AG08395 (cell line): Measurements from ENCODE around the gene MEGF11.
"Not testable (repeated sequence)": the region's sequence is repeated elsewhere in the genome, so short reads cannot be mapped to it uniquely, and the experiment has no call there.

Experiments
- DNase-seq: peaks from one replicate; pipeline ENCODE4 v3.0.0; 2012; ENCODE audit warnings: mixed read lengths, low spot score

MEGF11 gene

DNA sequence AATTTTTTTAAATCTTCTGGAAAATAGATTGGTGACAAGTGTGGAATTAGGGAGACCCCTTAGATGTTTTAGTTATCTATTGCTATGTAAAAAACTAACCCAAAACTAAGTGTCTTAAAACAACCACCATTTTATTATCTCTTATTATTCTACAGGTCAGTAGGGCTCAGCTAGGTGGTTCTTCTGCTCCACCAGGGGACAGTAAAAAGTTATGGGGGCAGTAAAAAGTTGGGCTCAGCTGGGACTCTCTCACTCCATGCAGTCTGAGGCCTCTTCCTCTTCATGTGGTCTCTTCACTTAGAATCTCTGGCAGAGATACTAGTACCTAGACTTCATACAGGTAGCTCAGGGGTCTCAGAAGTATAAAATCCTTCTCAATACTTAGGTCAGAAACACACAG is 21.8 kb upstream of the MEGF11 start:
- no peak for DNase-seq

DNA sequence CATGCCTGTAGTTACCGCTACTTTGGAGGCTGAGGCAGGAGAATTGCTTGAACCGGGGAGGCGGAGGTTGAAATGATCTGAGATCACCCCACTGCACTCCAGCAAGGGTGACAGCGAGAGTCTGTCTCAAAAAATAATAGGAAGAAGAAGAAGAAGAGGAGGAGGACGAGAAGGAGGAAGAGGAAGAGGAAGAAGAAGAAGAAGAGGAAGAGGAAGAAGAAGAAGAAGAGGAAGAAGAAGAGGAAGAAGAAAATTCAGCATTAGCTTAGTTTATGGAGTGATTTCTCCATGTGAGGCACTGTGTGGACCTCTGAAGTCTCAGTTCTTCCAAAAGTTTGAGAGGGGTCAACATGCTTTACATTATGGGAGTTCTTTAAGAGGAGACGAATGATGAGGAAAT is 17.4 kb upstream of the MEGF11 start:
- DNase-seq, result no peak

DNA sequence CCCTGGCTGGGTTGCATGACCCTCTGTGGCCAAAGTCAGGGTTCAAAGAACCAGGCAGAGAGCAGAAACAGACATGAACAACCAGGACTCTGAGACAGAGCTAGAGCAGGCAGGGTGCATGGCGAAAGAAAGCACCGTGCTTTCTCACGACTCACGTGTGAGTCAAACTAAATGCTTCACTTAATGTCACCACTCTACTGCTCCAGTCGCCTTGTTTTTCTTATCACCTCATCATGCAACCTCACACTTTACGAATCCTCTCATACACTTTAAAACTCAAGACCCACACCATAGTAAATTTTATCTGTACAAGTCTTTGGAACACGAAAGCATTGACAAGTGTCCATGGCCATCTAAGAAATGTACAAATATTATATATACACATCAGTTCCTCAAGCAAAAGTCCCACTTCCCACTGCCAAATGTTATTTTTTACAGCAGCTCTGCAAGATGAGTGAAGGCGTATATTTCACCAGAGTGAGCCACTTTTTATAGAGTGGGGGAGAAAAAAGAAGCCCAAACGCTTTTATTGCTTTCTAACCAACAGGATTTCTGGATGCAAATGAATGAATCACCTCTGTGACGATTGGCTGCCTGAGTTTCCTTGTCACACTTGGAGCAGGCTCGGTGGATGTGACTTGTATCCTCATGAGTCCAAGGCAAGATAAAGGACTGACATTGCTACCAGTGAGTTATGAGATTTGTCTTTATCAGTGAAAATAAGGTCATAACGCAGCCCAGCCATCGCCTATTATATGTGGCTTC is 16.0 kb upstream of the MEGF11 start:
- peak; percentile 72 for DNase-seq

DNA sequence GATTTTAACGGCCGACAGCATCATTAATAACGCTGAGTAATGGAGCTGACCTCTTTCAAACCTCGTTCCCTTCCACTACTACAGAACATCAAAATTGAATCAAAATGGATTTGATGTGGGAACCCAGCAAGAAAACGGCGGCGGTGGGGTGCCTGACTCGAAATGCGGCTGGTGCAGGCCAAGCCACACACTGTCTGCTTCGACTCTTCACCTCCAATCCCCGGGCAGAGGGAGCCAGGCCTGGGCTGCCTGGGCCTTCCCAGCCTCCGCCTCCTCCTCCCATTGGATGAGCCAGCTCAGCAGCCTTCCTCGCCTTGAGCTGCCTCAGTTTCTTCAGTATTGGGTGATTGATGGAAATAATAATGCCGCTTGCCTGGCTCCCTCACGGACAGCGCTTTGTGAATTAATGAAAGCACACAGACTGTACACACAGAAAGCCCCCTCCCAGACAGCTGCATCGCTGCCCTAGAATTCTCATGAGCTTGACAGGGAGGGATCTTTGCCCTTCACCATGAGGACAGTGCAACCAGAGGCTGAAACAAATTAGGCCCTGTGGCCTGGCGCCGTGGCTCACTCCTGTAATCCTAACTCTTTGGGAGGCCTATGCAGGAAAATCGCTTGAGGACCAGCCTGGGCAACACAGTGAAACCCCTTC is 11.4 kb upstream of the MEGF11 start:
- DNase-seq, result no peak

DNA sequence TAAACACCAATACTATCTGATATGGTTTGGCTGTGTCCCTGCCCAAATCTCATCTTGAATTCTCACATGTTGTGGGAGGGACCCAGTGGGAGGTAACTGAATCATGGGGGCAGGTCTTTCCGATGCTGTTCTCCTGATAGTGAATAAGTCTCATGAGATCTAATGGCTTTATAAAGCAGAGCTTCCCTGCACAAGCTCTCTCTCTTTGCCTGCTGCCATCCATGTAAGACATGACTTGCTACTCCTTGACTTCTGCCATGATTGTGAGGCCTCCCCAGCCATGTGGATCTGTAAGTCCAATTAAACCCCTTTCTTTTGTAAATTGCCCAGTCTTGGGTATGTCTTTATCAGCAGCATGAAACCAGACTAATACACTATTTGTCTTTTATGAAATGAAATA is 9.3 kb upstream of the MEGF11 start:
- DNase-seq, result not testable (repeated sequence)

DNA sequence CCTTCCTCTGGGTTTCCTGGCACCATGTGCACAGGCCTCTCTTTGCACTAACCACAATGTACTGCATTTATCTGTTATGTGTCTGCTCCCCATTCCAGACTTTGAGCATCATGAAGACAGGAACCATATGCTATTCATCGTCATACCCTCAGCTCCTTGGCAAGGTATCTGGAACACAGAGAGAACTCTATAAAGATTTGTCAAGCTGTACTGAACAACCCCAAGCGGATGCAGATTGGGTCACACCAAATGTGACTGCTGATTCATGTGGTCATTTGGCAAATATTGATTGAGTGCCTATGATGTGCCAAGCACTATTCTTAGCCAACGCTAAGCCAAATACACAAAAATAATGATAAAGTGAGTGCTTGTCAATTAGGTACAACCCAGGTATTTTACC is 7.5 kb upstream of the MEGF11 start:
- no peak for DNase-seq

DNA sequence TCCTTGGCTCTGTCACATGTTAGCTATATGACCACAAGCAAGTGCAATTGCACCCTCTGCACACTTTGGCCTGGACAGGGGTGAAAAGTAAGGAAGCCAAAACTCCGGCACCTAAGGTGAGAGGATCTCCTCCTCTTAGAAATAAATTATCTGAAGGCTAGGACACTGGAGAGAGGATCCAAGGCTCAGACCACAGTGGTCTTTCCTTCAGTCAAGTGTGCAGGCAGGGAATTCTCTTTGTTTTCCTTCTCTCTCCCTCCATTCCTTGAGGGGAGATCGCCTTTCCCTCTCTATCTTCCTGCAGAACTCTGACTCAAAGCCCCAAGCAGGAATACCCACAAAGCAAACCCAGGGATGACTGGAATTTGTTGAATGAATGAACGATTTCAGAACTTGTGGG is 3.1 kb upstream of the MEGF11 start:
- no peak for DNase-seq

DNA sequence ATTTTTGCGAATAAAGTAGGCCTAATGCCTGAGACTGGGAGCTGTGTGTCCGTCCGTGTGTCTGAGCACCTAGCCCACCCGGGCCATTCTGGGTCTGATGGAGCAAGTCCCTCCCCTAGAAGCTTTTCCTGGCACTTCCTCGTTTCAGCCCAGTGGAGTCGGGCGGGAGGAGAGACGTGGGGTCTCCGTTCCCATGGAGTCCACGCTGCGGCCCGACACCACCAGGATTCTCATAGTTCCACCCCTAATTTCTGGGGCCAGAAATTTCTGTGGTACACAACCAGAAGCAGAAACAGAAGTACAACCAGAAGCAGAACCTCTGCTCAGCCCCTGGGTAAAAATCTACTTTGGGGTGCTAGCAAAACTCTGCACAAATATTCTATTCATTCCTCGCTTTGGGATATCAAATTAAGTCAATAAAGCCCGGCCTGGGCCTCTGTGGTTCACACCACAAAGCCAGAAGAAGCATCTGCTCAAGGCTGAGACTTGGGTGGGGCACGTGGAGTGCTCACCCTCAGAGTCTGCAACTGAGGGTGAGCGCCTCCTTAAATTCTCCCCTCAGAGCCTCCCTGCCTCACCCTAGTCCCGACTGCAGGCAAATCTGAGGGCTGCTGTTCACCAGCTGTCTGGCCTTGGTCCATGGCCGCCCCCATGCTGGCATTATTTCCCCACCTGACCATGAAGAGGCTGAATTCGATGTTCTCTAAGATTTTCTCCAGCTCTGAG is 1.6 kb upstream of the MEGF11 start:
- DNase-seq, result no peak

DNA sequence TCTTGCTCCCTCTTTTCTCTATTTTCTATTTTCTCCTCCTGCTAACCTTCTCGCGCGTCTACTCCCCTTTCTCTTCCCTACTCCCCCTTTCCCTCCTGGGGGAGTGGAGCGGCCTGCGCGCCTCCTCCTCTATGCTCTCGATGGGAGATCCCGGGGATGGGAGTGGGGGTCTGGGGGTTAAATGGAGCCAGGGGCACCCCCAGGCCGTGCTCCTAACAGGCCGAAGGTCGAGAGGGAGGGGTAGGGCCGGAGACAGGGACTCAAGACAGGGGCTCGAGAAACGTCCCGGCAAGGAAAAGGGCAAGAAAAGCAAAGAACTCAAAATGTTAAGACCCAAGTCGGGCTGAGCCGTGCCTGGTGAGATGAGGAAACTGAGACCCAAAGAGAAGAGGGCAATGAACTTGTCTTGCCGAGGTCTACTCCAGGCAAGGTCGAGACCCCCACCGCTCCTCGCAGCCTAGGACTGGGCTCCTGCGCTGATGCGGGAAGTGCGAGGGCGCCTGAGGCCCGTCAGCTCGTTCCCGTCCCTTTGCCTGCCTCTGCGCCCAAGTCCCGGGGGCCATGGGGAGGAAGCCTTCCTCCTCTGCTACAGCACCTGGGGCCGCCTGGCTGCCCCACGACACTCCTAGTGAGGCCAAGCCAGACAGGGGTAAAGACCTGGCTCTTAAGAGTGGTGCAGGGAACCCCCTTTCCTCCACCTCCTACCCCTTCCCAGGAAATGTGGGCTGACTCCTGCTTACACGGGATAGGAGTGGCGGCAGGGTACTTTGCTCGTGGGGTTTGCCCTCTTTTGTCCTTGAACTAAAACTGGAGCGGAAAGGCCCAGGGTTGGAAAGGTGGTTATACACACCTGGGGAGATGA is 770 bp upstream of the MEGF11 start:
- DNase-seq, result no peak

DNA sequence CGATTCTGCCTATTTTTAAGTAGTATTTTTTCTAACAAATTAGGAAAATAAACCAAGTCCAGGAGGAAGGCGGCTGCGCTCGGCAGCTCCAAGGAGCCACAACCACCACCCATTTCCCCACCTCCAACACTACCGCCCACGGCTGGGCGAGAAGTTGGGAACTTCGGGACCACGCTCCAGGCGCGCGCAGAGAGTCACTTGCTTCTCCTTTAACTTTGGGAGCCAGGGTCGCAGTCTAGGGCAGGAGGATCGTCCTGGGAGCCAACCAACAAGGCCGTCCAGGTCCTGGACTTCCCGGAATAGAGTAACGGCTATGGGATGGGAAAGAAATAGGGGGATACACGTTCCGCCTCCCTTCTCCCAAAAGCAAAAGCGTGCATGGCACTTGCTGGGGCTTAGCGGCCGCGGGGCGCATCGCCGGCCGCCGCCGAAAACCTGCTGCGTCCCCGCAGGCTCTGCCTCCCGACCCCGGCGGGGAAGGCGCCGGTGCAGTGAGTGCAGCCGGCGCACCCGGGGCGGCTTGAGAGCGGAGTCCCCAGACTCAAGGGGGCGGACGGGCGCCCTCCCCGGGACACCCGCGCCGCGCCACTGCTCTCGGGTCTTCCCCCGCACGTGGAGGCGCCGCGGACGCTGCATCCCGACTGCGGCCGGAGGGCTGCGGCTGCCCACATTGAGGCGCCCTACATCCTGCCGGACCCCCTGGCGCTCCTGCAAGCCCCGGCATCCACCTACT is 699 bp downstream of the MEGF11 start:
- DNase-seq, result no peak

DNA sequence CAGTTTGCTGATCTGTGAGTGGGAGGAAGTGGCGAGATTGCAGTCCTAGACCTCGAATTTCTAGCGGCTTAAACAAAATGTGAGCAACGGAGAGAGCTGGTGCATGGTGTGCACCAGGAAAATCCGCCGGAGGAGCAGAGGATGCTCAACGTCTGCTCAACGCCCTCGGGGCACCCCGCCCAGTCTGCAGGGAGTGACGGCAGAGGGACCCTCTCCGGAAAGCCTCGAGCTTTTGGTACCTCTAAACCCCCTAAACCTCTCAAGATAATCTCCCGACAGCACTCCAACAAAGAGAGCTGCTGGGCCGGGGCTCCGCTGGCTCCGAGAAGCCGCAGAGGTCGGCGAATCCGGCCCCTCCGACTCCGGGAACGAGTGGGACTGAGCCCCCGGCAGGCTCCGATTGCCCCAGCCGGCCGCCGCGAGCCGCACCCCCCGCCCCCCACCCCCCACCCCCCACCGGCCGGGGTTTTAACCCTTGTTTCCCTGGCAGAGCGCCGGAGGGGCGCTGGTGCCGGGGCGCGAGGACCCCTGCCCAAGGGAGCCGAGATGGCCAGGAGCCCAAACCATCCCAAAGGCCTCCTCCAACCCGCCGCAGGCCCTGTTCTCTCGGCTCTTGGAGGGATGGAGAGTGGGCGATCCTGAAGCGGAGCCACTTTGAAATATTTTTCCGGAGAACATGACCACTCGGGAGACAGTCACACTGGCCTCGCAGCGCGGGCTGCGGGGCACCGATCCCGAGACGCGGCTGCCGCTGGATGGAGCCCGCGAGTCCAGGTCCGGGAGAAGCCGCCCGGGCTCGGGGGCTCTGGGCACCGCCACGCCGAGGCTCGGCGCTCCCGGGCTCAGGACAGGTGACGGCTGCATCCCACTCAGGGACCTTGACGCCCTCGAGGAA is 1.5 kb downstream of the MEGF11 start:
- DNase-seq, result peak; percentile 76

DNA sequence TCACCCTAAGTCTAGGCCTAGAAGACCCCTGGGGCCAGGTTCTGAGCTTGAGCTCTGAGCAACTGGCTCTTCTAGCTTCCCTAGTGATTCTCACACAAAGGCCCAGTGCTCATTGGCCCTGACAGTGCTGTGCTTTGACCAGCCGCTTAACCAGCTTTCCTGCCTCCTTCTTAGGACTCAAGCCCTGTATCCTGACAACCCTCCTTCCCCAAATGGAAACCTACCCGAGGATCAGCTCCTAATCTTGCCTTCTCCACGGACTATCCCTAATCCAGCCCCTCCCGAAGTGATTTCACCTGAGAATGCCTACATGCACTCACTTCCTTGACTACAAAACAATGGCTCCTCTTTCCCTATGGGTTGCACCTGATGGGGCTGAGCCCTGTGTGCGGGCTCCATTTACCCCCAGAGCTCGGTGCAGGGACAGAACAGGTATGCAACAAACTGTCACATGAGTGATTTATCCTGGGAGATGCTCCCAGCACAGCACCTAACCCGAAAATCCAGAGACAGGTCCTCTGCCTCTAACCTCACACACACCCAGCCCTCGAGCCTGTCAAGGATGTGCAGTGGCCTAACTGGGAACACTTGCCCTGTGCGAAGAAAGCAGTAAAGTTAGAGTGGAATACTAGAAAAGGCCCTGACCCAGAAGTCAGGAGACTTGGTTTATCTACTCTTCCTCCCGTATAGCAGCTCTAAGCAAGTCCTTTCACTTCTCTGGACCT is 2.3 kb downstream of the MEGF11 start:
- DNase-seq, result no peak

DNA sequence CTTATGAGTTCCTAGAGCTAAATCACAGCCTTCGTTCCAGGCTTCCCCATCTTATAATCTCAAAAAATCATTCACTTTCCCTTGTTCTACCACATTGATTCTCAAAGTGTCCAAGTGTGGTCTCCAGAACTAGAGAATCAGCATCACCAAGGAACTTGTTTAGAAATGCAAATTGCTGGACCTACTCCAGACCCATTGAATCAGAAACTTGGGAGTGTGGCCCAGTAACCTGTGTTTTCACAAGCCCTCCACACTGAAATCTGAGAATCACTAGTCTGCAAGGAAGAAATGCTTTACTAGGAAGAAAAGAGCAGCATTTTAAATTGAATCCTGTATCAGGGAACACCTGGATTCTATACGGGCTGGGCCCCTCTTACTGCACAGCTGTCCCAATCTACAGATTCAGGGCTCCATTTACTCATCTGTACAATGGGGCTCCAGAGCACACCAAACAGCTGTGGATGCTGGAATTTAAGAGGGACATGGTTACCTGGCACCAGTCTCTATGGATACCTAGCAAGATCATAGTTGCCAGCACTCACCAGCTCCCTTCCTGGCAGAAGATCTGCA is 3.9 kb downstream of the MEGF11 start:
- DNase-seq, result no peak

DNA sequence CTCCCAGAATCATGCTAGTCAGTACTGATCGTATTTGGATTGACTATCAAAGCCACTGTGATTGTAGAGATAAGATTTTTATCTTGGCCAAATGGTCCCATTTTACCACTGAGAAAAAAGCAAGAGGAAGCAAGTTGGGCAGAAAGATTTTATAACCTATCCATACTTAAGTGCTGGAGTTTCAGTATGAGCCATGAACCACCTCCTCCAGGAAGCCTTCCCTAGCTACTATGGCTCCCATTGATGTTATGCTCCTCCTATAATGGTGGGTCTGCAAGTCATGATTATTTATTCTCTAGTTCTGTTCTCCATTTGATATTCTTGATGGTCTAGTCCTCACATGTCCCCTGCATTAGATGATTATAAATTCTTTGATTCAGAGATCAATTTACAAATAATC is 6.6 kb downstream of the MEGF11 start:
- no peak for DNase-seq

DNA sequence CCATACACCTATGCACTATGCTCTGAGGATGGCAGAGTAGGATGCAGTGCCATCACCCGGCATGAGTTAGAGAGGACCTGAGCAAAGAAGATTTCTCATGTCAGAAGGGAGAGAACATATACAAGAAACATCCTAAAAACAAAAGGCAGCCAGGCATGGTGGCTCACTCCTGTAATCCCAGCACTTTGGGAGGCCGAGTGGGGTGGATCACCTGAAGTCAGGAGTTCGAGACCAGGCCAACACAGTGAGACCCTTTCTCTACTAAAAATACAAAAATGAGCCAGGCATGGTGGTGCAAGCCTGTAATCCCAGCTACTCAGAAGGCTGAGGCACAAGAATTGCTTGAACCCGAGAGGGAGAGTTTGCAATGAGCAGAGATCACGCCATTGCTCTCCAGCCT is 7.7 kb downstream of the MEGF11 start:
- not testable (repeated sequence) for DNase-seq

DNA sequence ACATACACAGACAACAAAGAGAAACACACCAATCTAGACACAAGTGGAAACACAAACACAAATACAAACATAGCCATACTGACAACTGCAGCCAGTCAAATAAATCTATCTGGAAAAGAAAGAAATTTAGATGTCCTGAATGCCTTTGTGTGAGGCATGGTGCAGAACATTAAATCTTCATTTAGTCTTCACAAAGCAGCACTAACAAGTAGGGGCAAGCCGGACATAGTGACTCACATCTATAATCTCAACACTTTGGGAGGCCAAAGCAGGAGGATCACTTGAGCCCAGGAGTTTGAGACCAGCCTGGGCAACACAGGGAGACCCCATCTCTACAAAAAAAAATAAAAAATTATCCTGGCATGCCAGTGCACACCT is 11.7 kb downstream of the MEGF11 start:
- DNase-seq, result no peak

DNA sequence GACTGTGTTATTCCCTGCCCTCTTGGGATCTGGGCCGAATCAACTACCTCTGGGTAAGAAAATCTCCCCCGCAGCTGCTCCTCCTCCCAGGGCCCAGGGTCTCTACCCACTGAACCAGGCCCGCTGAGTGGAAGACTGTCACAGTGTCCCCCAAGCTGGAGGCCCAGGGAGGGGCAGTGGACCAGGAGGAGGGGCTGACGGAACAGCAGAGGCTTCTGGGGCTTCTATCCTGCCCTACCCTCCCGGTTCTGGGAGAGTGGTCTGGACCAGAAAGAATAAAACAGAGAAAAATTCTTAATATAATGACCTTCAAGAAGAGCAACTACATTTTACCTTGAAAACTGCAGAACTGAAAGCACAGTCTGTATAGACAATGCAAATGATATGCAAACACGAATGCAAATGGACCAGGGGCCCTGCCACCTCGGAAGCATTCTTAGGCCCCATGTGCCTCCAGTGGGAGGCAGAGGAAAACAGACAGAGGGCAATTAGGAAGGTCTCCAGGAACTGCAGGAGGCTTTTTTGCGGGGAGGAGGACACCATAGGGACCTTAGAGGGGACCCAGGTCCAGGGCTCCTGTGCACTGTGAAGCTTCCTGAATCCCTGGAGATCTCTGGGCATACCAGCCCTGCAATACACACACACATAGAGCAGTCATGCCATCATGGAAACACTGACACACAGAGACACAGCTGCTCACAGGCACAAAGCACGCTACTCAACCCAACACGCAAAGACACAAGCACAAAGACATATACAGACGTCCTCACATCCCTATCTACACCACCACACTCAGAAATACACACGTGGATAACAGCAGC is 12.3 kb downstream of the MEGF11 start:
- no peak for DNase-seq

DNA sequence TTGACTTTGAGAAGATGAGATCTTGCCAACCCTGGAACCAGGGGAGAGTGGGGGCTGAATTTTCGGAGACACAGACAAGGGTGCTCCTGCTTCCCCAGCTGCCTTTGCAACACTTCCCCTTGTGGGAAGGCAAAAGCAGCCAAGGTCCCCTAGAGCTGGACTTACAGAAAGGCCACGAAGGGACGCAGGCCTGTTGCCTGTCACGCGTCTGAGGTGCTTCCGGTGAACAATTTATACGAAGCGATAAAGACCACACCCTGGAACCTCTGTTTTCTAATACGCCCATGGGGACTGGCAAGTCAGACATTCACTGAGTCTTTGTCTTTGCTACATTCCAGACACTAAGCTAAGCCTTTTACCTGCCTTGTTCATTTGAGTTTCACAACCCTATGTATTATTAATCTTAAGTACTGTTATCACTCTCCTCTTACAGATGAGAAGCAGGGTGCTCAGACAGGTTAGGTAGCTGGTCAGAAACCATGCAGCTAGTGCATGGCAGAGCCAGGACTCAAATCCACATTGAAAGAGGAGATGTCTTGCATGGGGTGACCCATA is 13.2 kb downstream of the MEGF11 start:
- DNase-seq, result no peak
